ENCODE results near the gene HECTD4.

The HECTD4 gene

GRCh38 chr12:112389228-112389627 is 7.0 kb upstream of the HECTD4 start:
- Histone ChIP-seq H3K9me2 (ENCODE audit: low read depth, low read length) (no peaks in the 10 kb centered on the region), H4K20me1 (ENCODE audit: insufficient read depth, low read length) (no peaks in the 10 kb centered on the region), H3F3A (ENCODE audit: insufficient read depth, low read length) (no peaks in the 10 kb centered on the region), H3K27me3 (ENCODE audit: insufficient read depth, low read length) (no peaks in the 10 kb centered on the region), H3K4me1 (ENCODE audit: insufficient read depth, low read length, severe bottlenecking) (peaks cover 10% of the 10 kb centered on the region), H3K36me3 (ENCODE audit: insufficient read depth, low read length) (no peaks in the 10 kb centered on the region), H3K27ac (ENCODE audit: low read depth, low read length, poor library complexity, severe bottlenecking) (no peak overlapping the region), H3K9ac (ENCODE audit: low read length) (no peak overlapping the region), H3K9me3 (ENCODE audit: low read length) (no peaks in the 10 kb centered on the region), H3K4me2 (ENCODE audit: low read length) (no peak overlapping the region), H2AFZ (ENCODE audit: low read length) (no peak overlapping the region), H3K4me3 (ENCODE audit: low read depth, low read length, poor library complexity, severe bottlenecking) (no peak overlapping the region), H3K79me2 (ENCODE audit: insufficient read depth, low read length) (no peaks in the 10 kb centered on the region)
- TF ChIP-seq CTCF (IDR thresholded peaks at IDR 0.05; ENCODE audit: low read length): no peak

GRCh38 chr12:112386726-112387125 is 4.5 kb upstream of the HECTD4 start:
- Histone ChIP-seq H4K20me1 (ENCODE audit: insufficient read depth, low read length) (no peaks in the 10 kb centered on the region), H3K4me1 (ENCODE audit: insufficient read depth, low read length, severe bottlenecking) (peaks cover 16% of the 10 kb centered on the region), H2AFZ (ENCODE audit: low read length) (peak overlapping the region; percentile 90), H3F3A (ENCODE audit: insufficient read depth, low read length) (no peaks in the 10 kb centered on the region), H3K9me3 (ENCODE audit: low read length) (no peaks in the 10 kb centered on the region), H3K4me3 (ENCODE audit: low read depth, low read length, poor library complexity, severe bottlenecking) (no peak overlapping the region), H3K27ac (ENCODE audit: low read depth, low read length, poor library complexity, severe bottlenecking) (peak overlapping the region; percentile 25), H3K9me2 (ENCODE audit: low read depth, low read length) (no peaks in the 10 kb centered on the region), H3K9ac (ENCODE audit: low read length) (no peak overlapping the region; the same call in 1 of the 2 replicates), H3K36me3 (ENCODE audit: insufficient read depth, low read length) (no peaks in the 10 kb centered on the region), H3K4me2 (ENCODE audit: low read length) (no peak overlapping the region; the same call in 1 of the 2 replicates), H3K79me2 (ENCODE audit: insufficient read depth, low read length) (no peaks in the 10 kb centered on the region), H3K27me3 (ENCODE audit: insufficient read depth, low read length) (no peaks in the 10 kb centered on the region)
- TF ChIP-seq EZH2 (IDR thresholded peaks at IDR 0.05; ENCODE audit: borderline replicate concordance, low read length): no peak
- TF ChIP-seq CTCF (IDR thresholded peaks at IDR 0.05; ENCODE audit: low read length): no peak

- no peaks in the 10 kb centered on the region for H3K9me3 ChIP-seq (ENCODE audit: low read length)
- no peaks in the 10 kb centered on the region for H3F3A ChIP-seq (ENCODE audit: insufficient read depth, low read length)
- H3K36me3 ChIP-seq (ENCODE audit: insufficient read depth, low read length): no peaks in the 10 kb centered on the region
- H3K9me2 ChIP-seq (ENCODE audit: low read depth, low read length): no peaks in the 10 kb centered on the region
- H3K4me2 ChIP-seq (ENCODE audit: low read length): peak overlapping the region; percentile 98
- peak overlapping the region; percentile 98 for H3K4me3 ChIP-seq (ENCODE audit: low read depth, low read length, poor library complexity, severe bottlenecking)
- peak overlapping the region; percentile 96 for H2AFZ ChIP-seq (ENCODE audit: low read length)
- peak overlapping the region; percentile 32 for H3K27ac ChIP-seq (ENCODE audit: low read depth, low read length, poor library complexity, severe bottlenecking)
- H3K79me2 ChIP-seq (ENCODE audit: insufficient read depth, low read length): peaks cover 36% of the 10 kb centered on the region
- H4K20me1 ChIP-seq (ENCODE audit: insufficient read depth, low read length): no peaks in the 10 kb centered on the region
- TF ChIP-seq CTCF (IDR thresholded peaks at IDR 0.05; ENCODE audit: low read length) (no peak), EZH2 (IDR thresholded peaks at IDR 0.05; ENCODE audit: borderline replicate concordance, low read length) (no peak)
- H3K4me1 ChIP-seq (ENCODE audit: insufficient read depth, low read length, severe bottlenecking): peaks cover 28% of the 10 kb centered on the region
- peak overlapping the region; percentile 96 for H3K9ac ChIP-seq (ENCODE audit: low read length)
- no peaks in the 10 kb centered on the region for H3K27me3 ChIP-seq (ENCODE audit: insufficient read depth, low read length)
These were observed 635 bp upstream of the HECTD4 start for GRCh38 chr12:112382866-112383265.
